Keratinocyte (primary cell): ENCODE results near the gene ERC2. TPM values are rescaled to one million over a fixed set of nuclear protein-coding genes. Genes with fewer than 3 reads are reported as not detected.

ENCODE experiments used
- DNase-seq: peaks from one replicate; pipeline ENCODE4 v3.0.0-alpha.2; 2011; ENCODE audit warnings: low read depth, missing footprints, low spot score
- FAIRE-seq: peaks from 2 replicates; lab custom pipeline; 2011; peaks lifted over from hg19 to GRCh38; lab: Jason Lieb, UNC
- H2AFZ ChIP-seq: 2 replicates; pipeline ENCODE4 v1.6.0; 2012; ENCODE audit warnings: low read length, control low read depth, inconsistent platforms; ENCODE audit not compliant: control insufficient read depth
- H3K27ac ChIP-seq: 2 replicates; pipeline ENCODE4 v1.5.1; 2011; ENCODE audit warnings: low read length; ENCODE audit not compliant: control insufficient read depth, insufficient read depth
- H3K27me3 ChIP-seq: 3 replicates; pipeline ENCODE4 v1.6.0; 2011; ENCODE audit warnings: low read length; ENCODE audit not compliant: control insufficient read depth, insufficient read depth; ENCODE audit errors: extremely low read depth
- H3K36me3 ChIP-seq, 2 experiments: 2 replicates in 1 of 2; 3 replicates in 1 of 2; pipeline ENCODE4 v1.5.1; 2011; ENCODE audit warnings: low read length in 2 of 2, mild to moderate bottlenecking in 1 of 2; ENCODE audit not compliant: control insufficient read depth in 2 of 2, insufficient read depth in 2 of 2; ENCODE audit errors: extremely low read depth in 1 of 2
- H3K4me1 ChIP-seq: 3 replicates; pipeline ENCODE4 v1.5.1; 2011; ENCODE audit warnings: low read length; ENCODE audit not compliant: control insufficient read depth, insufficient read depth; ENCODE audit errors: extremely low read depth
- H3K4me2 ChIP-seq: 3 replicates; pipeline ENCODE4 v1.6.0; 2011; ENCODE audit warnings: low read depth, low read length; ENCODE audit not compliant: control insufficient read depth, insufficient read depth; ENCODE audit errors: extremely low read depth
- H3K4me3 ChIP-seq, 3 experiments: fragments of 200-600 bp in 1 of 3; sonication (generic) in 1 of 3; 2 replicates in 2 of 3; 3 replicates in 1 of 3; pipeline ENCODE4 v1.5.1; 2011 to 2016; ENCODE audit warnings: low read length in 3 of 3, mild to moderate bottlenecking in 3 of 3, control low read depth in 2 of 3, inconsistent platforms in 1 of 3, low read depth in 1 of 3, mixed read lengths in 1 of 3, mixed run types in 1 of 3, moderate library complexity in 1 of 3; ENCODE audit not compliant: control insufficient read depth in 2 of 3, insufficient read depth in 2 of 3; ENCODE audit errors: extremely low read depth in 1 of 3
- H3K79me2 ChIP-seq: 2 replicates; pipeline ENCODE4 v1.6.0; 2012; ENCODE audit warnings: low read length; ENCODE audit not compliant: control insufficient read depth, insufficient read depth
- H3K9ac ChIP-seq: 3 replicates; pipeline ENCODE4 v1.6.0; 2011; ENCODE audit warnings: low read length; ENCODE audit not compliant: control insufficient read depth, insufficient read depth; ENCODE audit errors: extremely low read depth
- H3K9me1 ChIP-seq: 3 replicates; pipeline ENCODE4 v1.6.0; 2011; ENCODE audit warnings: low read length; ENCODE audit not compliant: control insufficient read depth, insufficient read depth; ENCODE audit errors: extremely low read depth
- H3K9me3 ChIP-seq: 2 replicates; pipeline ENCODE4 v1.5.1; 2012; ENCODE audit warnings: low read depth, low read length; ENCODE audit not compliant: control insufficient read depth
- H4K20me1 ChIP-seq: 3 replicates; pipeline ENCODE4 v1.6.0; 2011; ENCODE audit warnings: low read length; ENCODE audit not compliant: control insufficient read depth, insufficient read depth; ENCODE audit errors: extremely low read depth
- EZH2 ChIP-seq: IDR thresholded peaks from one replicate; pipeline ENCODE4 v1.6.1; 2012; ENCODE audit warnings: inconsistent platforms, mild to moderate bottlenecking, low read length, moderate library complexity
- dilution Hi-C: fragments of 300-500 bp; cut with MboI; formaldehyde crosslinking; loops from one replicate; pipeline ENCODE4 v1.7.0; 2020; ENCODE audit warnings: low sequenced_read_pairs; ENCODE audit not compliant: extremely low pct_ligation_motif_present
- polyA plus RNA-seq, 5 experiments: library from polyadenylated mRNA; depleted of rRNA in 3 of 5; stranded (reverse) in 3 of 5; stranded (forward) in 1 of 5; unstranded in 1 of 5; fragments of >200 nt; gene quantifications; 1 replicate in 1 of 5; 2 replicates in 3 of 5; 3 replicates in 1 of 5; pipeline versions ENCODE4 v1.2.1 to v1.2.3, GENCODE V29; 2011 to 2012; ENCODE audit warnings: missing spikeins in 2 of 5, low read depth in 1 of 5, low replicate concordance in 1 of 5
- TF ChIP-seq, protein P1 (sequence below), 3 experiments: IDR thresholded peaks in 1 of 3; conservative IDR thresholded peaks in 1 of 3; optimal IDR thresholded peaks in 1 of 3; 2 replicates in 2 of 3; 3 replicates in 1 of 3; pipeline versions ENCODE3 to v1.5.1; 2011; ENCODE audit warnings: low read length in 3 of 3, mild to moderate bottlenecking in 3 of 3, moderate library complexity in 2 of 3, control low read depth in 1 of 3, inconsistent platforms in 1 of 3; ENCODE audit not compliant: insufficient read depth in 2 of 3; ENCODE audit errors: extremely low read depth in 1 of 3

ERC2 gene
- polyA plus RNA-seq, 1 donor (not counting 4 experiments of a cell fraction or from before 2014, with no cell fraction given) = 0.08 TPM

- Histone ChIP-seq H3K9me1 (no peaks in the 10 kb centered on the region), H3K4me1 (no peaks in the 10 kb centered on the region), H3K4me2 (no peak overlapping the region), H3K79me2 (no peaks in the 10 kb centered on the region), H3K9ac (no peak overlapping the region), H4K20me1 (no peaks in the 10 kb centered on the region), H3K36me3 (no peaks in the 10 kb centered on the region), H3K27me3 (no peaks in the 10 kb centered on the region), H3K4me3 (no peak overlapping the region), H2AFZ (no peak overlapping the region), H3K27ac (no peak overlapping the region), H3K9me3 (no peaks in the 10 kb centered on the region)
- TF ChIP-seq, protein P1, sequence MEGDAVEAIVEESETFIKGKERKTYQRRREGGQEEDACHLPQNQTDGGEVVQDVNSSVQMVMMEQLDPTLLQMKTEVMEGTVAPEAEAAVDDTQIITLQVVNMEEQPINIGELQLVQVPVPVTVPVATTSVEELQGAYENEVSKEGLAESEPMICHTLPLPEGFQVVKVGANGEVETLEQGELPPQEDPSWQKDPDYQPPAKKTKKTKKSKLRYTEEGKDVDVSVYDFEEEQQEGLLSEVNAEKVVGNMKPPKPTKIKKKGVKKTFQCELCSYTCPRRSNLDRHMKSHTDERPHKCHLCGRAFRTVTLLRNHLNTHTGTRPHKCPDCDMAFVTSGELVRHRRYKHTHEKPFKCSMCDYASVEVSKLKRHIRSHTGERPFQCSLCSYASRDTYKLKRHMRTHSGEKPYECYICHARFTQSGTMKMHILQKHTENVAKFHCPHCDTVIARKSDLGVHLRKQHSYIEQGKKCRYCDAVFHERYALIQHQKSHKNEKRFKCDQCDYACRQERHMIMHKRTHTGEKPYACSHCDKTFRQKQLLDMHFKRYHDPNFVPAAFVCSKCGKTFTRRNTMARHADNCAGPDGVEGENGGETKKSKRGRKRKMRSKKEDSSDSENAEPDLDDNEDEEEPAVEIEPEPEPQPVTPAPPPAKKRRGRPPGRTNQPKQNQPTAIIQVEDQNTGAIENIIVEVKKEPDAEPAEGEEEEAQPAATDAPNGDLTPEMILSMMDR (optimal IDR thresholded peaks at IDR 0.05 in 1 of 3, IDR thresholded peaks at IDR 0.05 in 1 of 3, conservative IDR thresholded peaks at IDR 0.05 in 1 of 3; ENCODE audit: extremely low read depth in 1 of 3, insufficient read depth in 2 of 3, low read length in 3 of 3) = no peak
- DNase-seq (no peak), FAIRE-seq (no peak)
- dilution Hi-C loops = no loop called here
Observed at GRCh38 chr3:55557549-55557948, 910.7 kb downstream of the ERC2 start.

GRCh38 chr3:55556619-55557537, 911.4 kb downstream of the ERC2 start:
- no peak overlapping the region for H3K4me3 ChIP-seq
- no peaks in the 10 kb centered on the region for H3K9me1 ChIP-seq
- H3K9me3 ChIP-seq = no peaks in the 10 kb centered on the region
- FAIRE-seq (no peak), DNase-seq (no peak)
- no peaks in the 10 kb centered on the region for H3K79me2 ChIP-seq
- H3K27ac ChIP-seq = no peak overlapping the region
- TF ChIP-seq, protein P1 (optimal IDR thresholded peaks at IDR 0.05 in 1 of 3, IDR thresholded peaks at IDR 0.05 in 1 of 3, conservative IDR thresholded peaks at IDR 0.05 in 1 of 3; ENCODE audit: extremely low read depth in 1 of 3, insufficient read depth in 2 of 3, low read length in 3 of 3) = no peak
- no peak for TF ChIP-seq EZH2
- H3K4me2 ChIP-seq = no peak overlapping the region
- H2AFZ ChIP-seq = no peak overlapping the region
- H3K36me3 ChIP-seq = no peaks in the 10 kb centered on the region
- no peak overlapping the region for H3K9ac ChIP-seq
- H3K27me3 ChIP-seq = no peaks in the 10 kb centered on the region
- dilution Hi-C loops = no loop called here
- no peaks in the 10 kb centered on the region for H3K4me1 ChIP-seq
- H4K20me1 ChIP-seq = no peaks in the 10 kb centered on the region
